ENCODE measurements around the gene LMO7.
A peak's percentile ranks its signal among the peaks of the same experiment; 100 is the strongest.
"Not testable (repeated sequence)": the region's sequence is repeated elsewhere in the genome, so short reads cannot be mapped to it uniquely, and the experiment has no call there.

The LMO7 gene

DNA sequence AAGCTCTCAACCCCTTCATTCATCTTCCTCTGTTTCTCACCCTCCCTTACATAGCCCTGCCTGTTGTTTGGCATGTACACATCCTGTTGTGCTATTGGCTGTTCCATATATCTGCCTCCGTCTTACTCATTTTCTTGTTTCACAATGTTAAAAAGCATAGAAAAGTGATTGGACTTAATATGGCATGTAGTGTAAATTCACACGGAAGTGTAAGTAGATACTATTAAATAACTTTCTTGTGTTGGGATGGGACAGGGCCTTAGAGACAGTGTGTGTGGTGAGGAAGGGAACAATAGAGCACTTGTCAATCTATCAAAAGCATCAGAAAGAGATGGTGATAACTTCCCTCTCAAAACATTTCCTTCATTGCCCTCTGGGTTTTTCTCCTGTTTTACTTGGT, 12.3 kb downstream of the LMO7 start:
- DNase-seq, result no peak

DNA sequence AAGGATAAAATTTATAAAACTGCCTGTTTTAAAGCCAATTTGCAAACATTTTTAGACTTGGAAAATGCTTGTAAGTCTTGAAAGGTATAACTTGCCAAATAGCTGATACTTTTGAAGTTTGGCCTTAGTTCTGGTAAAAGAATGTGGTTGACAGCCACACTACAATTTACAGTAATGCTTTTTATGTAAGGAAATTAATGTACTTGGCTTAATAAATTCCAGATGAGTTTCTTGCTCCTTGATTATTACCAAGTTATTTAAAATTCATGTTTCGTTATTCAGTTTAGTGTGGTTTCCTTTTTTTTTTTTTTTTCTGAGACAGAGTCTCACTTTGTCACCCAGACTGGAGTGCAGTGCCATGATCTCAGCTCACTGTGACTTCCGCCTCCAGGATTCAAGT, 14.9 kb downstream of the LMO7 start:
- DNase-seq, result no peak

DNA sequence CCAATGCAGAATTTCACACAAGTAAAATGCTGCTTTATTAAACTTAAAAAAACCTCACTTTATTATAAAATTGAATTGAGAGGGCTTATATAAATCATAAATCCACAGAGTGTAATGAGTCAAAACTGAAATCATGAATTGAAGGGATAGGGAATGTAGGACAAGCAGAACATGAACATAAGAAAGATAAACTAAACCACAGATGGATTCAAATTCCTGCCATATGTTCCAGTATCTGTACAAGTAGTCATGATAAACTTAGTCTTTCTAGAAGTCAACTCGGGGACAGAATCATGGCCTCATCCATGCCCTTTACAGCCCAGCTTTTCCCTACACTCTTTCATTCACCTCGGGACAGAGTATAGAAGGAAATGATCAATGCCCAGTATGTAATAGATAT, 16.6 kb downstream of the LMO7 start:
- DNase-seq, result peak in 1 of 2 experiments; percentile 43

DNA sequence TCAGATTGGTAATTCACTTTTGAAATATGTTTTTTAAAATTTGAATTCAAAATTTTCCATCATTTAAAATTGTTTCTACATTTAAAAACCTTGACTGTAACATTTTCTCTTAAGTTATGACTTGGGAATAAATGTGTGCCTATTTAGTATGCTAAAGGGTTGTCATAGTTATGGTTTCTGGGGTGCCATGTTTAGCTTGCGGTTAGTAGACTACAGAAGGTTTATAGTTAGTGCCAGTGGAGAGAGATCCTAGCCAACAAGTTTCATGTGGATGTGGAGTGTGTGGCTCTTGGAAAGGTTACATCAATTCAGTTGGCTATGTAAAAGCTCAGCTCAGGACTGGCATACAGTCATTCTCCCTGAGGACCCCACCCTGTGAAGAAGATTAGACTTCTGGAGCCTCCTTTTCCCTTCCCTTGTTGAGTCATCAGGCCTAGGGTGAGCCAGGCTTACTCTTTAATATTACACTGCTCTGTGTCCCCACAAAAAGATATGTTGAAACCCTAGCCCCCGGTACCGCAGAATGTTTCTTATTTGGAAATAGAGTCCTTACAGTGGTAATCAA, 20.4 kb downstream of the LMO7 start:
- no peak for DNase-seq

DNA sequence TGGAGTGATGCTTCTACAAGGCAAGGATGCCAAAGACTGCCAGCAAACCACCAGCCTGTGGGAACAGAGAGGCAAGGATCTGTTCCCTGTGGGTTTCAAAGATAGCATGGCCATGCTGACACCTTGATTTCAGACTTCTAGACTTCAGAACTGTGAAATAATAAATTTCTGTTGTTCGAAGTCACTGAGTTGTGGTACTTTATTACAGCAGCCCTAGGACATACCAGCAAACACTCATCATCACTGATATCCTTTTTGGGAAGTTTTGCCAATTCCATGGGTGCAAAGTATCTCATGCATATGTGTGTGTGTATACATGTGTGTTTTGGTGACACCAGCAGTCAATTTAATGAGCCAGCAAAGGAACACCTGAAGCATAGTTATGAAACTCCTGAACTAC, 21.0 kb downstream of the LMO7 start:
- DNase-seq, result no peak

DNA sequence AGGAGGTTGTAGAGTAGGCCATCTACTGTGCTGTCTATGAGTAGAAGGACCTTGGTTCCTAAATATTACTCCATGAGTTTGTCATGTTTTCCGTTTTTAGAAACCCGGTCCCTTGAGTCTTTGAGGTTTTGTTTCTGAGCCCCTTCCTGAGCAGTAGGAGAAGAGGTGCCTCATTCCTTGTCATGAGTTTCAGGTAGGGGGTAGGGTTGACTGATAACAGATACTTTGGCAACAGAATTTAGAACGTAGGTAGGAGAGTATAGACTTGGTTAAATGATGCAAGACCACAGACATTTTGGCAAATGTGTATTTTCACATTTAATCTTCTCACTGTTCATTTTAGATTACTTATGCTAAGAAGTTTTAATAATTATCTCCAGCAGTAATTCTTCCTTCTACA, 24.6 kb downstream of the LMO7 start:
- DNase-seq, result no peak

DNA sequence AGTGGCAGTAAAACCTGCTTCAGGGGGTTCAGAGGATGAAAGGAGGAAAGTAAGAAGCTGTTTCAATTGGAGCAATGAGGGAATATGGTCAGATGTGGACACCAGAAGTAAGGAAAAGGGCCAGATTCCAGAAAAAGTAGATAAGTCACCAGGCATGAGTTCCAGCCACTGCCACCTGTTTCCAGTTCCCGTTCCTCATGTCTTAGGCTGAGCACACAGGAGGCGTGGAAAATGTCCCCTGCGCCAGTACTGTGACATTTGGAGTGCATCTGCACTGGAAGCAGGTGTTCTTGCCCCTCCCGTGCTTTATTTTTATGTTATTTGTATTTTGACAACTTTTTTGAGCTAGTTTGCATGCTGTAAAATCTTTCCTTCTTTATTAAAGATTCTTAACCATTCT, 25.3 kb downstream of the LMO7 start:
- DNase-seq, result no peak

DNA sequence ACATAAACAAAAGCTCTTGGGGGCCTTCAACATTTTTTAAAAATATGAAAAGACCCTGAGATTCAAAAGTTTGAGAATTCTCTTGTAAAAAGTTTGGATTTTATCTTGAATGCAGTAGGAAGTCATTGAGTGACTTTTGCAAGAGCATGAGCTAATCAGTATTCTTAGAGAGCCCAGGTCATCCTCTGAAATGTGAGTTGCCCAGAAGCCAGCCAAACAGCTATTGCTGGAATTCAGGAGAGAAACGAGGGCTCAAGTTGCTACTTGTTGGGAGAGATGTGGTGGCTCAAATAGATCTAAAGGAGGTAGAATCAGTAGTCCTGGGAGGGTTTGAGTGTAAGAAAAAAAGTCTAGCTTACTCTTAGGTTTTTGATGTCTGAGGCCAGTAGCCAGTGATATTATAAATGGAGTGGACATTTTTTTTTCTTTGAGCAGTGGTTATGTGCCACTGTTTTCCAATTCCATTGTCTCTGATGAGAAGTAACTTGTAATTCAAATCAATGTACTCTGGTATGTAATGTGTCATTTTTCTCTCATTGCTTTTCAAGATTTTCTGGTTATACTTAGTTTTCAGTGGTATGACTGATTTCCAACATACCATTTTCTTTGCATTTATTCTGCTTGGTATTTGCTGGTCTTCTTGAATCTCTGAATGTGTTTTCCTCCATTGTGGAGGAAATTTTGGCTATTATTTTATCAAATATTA, 30.7 kb downstream of the LMO7 start:
- DNase-seq, result no peak

DNA sequence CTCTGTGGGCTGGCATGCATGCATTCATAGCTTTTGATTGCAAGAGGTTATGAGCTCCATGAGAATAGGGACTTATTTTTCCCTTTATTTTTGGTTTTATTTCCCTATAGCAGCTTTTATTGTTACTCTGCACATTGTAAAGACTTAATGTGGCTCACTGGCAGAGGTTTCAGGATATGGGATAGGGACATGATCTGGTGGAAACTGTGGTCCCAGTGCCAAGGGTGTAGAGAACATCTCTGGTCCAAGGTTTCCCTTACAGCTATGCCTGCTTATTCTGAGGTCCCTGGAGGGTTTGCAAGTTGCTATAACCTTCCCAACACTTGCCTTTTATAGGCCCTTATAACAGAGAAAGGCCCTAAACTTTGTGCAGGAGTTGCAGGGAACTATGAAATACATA, 33.6 kb downstream of the LMO7 start:
- DNase-seq, result no peak

DNA sequence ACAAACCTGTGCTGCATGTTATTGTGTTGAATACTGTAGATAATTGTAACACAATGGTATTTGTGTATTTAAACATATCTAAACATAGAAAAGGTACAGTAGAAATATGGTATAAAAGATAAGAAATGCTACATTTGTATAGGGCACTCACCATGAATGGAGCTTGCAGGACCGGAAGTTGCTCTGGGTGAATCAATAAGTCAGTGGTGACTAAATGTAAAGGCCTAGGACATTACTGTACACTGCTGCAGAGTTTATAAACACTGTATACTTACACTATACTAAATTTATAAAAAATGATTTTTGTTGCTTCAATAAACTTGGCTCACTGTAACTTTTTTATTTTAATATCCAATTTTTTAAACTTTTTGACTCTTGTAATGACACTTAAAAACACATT, 34.4 kb downstream of the LMO7 start:
- no peak for DNase-seq

DNA sequence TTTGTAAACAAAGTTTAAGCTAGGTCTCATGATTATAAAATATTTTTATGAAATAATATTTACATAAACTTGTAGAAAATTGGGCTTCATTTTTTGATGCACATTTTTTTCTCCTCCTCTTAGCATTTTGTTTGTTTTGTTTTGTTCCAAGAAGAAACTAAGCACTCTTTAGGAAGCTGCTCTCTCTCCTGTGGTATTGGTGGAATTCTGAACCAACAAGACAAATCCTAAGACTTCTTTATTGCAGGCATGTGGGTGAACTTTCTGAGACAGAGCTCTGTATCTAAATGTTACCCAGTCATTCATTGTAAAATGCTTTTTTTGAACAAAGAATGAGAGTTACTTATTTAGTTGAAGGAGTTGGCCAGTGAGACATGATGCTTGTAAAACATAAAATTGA, 39.3 kb downstream of the LMO7 start:
- DNase-seq, result no peak

DNA sequence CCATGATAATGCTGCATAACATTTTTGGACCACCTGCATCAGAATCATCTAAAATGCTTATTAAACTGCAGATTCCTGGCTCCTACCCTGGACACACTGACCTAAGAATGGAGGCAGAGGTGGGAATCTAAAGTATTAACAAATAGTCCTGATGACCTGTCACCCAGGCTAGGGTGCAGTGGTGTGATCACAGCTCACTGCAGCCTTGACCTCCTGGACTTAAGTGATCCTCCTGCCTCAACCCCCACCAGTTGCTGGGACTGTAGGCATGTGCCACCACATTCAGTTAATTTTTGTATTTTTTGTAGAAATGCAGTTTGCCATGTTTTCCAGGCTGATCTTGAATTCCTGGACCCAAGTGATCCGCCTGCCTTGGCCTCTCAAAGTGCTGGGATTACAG, 43.3 kb downstream of the LMO7 start:
- no peak for DNase-seq

DNA sequence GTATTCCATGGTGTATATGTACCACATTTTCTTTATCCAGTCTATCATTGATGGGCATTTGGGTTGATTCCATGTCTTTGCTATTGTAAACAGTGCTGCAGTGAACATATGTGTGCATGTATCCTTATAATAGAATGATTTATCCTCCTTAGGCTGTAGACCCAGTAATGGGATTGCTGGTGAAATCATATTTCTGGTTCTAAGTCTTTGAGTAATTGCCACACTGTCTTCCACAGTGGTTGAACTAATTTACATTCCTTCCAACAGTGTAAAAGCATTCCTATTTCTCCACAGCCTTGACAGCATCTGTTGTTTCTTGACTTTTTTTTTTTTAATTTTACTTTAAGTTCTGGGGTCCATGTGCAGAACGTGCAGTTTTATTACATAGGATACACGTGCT, 44.1 kb downstream of the LMO7 start:
- not testable (repeated sequence) for DNase-seq

DNA sequence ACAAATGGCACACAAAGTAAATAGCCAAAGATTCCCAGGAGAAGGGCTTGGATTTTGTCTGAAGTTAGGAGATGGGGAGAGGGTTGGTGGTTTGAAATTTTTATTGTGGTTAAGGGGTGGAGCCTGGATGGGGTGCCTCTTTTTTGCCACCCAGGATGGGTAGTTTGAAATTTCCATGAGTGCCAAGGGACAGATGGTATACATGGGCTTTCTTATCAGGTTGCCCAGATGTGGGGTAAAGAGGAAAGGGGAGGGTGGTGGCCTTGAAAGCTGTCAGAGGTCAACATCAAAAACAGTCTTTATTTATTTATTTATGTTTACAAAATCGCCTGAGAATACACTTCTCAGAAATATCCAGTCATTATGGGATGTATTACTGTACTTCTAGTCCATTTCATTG, 46.2 kb downstream of the LMO7 start:
- no peak for DNase-seq

DNA sequence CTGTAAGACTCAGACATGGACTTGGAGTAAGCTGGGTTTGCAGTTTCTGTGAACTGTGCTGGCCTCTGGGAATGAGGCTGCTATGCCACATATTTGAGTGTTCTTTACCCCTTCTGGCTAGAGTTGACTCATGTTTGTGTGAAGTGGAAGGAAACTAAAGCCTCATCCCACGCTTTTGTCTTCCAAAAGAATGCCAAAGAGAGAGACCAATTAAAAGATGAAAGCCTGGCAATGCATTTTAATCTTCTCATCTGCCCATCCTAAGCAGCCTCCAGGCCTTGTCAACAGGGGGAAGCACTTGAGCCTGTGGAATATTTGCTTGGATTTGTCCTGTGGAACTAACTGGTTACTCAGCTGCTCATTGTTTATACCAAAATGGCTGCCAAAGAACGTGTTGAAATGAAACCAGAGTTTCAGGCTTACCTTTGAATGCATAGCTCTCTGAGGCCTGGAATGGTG, 49.1 kb downstream of the LMO7 start:
- peak in 1 of 2 experiments; percentile 19 for DNase-seq

DNA sequence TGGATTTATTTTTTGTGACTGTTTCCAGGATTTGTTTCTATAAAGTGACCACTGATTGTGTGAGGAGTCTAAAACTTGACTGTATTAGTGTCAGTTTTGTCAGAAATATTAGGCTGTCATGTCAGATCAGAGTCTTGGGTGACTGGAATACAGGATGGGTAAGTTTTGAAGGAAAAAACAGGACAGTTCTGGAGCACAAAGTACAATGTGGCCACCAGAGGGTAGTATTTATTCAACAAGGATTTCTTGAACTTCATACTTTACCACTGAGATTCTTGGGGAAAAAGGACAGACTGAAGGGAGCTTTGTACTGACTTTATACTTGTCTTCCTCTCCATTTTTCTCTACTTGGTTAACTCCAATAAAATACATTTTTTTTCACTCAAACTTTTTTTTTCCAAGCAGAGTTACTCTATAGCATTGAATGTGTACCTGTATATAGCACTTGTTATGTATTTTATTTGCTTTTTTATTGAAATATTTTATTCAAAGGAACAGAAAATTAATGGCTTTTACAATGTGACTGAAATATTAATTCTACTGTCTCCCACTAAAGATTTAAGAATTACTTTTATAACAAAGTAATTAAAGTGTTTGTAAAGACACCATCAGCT, 51.1 kb downstream of the LMO7 start:
- peak in 1 of 2 experiments; percentile 55 for DNase-seq

DNA sequence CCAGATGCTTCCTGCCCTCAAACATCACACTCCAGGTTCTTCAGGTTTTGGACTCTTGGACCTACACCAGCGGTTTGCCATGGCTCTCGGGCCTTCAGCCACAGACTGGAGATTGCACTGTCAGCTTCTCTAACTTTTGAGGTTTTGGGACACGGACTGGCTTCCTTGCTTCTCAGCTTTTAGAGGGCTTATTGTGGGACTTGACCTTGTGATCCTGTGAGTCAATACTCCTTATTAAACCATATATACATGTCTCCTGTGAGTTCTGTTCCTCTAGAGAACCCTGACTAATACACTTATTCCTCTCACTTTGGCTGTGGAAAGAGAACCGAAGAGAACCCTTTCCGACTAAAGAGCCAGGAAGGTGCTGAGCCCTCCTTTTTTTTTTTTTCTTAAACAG, 53.6 kb downstream of the LMO7 start:
- no peak for DNase-seq

DNA sequence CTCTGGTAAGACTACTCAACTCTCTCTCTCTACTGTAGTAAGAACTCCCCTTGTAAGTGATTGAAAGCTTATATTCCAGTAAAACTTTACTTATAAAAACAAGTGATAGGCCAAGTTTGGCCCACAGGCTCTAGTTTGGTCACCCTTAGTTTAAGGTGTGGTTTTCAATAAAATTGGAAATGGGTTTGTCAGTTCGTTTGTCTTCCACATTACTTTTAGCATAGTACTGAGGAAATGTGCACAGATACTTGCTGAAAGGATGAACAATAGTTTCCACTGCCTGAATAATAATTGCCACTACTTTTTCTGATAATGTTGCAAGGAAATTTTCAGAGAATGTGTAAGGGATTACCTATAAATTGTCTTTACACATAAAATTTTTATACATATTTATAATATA, 54.5 kb downstream of the LMO7 start:
- DNase-seq, result no peak

DNA sequence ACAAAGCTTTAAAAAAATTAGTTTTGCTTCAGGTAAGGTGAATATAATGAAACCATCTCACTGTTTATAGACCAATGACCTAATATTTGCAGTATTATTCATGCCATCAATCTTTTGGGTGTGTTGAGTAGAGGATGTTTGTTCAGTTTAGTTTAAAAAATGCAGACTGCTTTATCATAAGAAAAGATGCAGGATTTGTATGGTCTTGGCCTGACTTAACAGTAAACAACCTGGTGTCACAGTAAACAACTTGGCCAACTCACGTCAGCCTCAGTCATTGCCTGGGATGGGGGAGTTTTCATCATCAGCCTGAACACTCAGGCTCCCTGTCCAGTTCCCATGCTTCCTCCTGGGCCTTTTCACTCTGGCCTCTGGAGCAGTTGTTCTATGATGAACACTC, 55.1 kb downstream of the LMO7 start:
- DNase-seq, result no peak

DNA sequence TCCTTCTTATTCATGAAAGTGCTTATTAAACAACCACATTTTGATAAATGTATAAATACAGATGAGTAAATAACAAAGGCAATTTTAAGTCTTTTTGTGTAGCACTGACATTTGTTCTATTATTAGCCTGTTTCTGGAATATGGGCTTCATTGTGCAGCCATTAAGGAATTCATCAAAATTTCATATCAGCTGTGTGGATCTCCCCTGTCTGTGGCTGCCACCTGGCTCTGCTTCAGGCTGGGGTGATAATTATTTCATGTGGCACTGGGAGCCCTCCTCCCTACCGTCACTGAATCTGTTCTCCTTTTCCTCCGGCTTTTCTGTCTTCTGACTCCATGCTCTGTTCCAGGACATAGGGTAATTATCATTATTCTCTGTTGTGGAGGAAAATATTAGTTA, 57.1 kb downstream of the LMO7 start:
- DNase-seq, result peak; percentile 46 to 50

DNA sequence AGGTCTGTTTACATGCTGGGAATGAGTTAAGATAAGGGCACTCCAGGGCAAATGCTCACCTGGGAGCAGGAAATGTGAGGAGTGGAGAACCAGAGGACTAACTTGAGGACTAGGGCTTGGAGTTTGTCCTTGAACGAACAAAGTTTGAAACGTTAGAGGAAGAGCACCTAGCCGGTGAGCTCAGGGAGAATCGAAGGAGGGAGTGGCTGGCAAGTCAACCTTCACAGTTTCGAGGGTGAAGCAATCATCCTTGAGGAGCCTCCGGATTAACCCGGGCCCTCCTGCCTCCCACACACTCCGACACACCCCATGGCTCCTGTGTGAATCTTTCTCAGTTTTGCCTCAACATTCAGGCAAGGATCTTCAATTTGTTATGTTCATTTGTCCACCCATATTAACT, 58.6 kb downstream of the LMO7 start:
- no peak for DNase-seq

DNA sequence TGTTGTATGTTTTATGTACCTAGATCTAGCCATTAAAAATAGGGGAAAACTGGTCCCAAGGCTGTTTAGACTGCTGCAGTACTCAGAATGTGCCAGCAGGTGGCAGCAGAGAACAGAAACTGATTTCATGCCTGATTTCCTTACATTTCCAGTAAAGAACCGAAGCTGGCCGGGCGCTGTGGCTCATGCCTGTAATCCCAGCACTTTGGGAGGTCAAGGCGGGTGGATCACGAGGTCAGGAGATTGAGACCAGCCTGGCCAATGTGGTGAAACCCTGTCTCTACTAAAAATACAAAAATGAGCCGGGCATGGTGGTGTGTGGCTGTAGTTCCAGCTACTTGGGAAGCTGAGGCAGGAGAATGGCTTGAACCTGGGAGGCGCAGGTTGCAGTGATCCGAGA, 59.8 kb downstream of the LMO7 start:
- DNase-seq, result peak; percentile 13 to 63

DNA sequence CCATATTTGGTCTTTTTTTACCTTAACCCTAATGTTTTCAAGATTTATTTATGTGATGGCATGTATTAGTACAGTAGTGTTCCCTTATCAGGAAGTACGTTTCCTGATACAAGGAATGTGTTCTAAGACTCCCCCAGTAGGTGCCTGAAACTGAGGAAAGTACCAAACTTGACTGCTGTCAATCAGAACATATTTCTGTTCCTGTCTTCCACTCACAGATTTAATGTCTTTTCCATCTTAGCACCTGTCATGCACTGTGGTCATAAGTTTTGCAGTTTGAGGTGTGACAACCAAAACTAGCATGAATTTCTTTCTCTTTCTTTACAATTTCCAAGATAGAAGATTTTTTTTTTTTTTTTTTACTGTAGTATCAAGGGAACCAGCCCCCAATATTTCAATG, 62.9 kb downstream of the LMO7 start:
- no peak for DNase-seq

DNA sequence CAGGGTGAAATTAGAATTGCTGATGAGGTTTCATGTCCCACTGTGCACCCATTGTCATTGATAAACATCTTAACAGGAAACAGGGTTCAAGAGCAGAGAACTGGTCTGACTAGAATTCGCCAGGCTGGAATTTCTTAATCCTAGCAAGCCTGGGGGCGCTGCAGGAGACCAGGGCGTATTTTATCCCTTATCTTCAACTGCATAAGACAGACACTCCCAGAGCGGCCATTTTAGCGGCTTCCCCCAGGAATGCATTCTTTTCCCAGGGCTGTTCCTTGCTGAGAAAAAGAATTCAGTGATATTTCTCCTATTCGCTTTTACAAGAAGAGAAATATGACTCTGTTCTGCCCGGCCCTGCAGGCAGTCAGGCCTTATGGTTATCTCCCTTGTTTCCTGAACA, 63.6 kb downstream of the LMO7 start:
- not testable (repeated sequence) for DNase-seq

DNA sequence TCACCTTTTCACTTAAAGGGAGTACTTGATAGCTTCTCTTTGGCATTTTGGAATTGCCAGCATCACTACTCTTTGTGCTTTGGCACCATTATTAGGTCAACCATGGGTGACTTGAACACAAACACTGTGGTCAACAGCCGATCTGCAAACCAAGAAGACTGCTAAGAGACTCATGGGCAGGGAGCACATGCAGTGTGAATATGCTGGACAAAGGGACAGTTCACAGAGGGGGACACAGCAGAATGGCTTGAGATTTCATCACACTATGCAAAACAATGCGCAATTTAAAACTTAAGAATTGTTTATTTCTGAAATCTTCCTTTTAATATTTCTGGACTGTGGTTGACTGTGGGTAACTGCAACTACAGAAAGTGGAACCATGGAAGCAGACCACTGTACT, 64.4 kb downstream of the LMO7 start:
- DNase-seq, result no peak

Measured in NCI-H524 (cell line).